Mammary epithelial cell (primary cell): ENCODE results near the gene VPS35.

ENCODE experiments used
- EZH2 ChIP-seq: IDR thresholded peaks from 2 replicates; pipeline ENCODE4 v1.6.1; 2012; ENCODE audit warnings: low read length, inconsistent platforms, borderline replicate concordance
- TF ChIP-seq, protein P1 (sequence below), 2 donors: IDR thresholded peaks in 1 of 2; conservative IDR thresholded peaks in 1 of 2; 2 replicates each; pipeline ENCODE4 v1.5.1; 2011 to 2012; ENCODE audit warnings: inconsistent platforms in 2 of 2, low read length in 2 of 2, mild to moderate bottlenecking in 2 of 2, control low read depth in 1 of 2, low read depth in 1 of 2; ENCODE audit not compliant: insufficient read depth in 1 of 2; ENCODE audit errors: extremely low read depth in 1 of 2

DNA sequence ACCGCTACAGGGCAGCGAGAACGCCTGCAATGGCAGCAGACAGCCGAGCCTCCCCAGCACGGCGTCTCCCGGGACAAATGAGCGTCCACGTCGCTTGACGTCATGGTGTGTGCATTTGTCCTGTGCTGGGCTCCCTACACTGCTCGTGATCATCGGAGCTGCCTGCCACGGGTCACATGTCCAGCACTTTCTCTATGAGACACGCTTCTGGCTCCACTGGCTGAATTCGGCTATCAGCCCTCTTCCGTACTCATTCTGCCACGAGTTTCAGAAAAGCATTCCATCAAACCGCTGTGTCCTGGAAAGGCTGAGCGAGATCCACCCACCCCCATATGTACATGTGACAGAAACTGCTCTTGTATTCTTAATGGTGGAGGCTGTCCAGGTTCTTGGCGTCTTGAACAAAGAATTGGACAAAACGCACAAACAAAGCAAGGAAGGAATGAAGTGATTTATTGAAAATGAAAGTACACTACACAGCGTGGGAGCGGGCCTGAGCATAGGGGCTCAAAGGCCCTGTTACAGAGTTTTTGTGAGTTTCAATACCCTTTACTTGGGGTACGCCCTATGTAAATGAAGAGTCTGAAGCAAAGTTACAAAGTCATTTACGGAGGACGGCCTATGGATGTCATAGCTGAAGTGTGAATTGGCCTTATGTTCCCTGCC lies 39.3 kb downstream of the VPS35 start:
- TF ChIP-seq, protein P1, sequence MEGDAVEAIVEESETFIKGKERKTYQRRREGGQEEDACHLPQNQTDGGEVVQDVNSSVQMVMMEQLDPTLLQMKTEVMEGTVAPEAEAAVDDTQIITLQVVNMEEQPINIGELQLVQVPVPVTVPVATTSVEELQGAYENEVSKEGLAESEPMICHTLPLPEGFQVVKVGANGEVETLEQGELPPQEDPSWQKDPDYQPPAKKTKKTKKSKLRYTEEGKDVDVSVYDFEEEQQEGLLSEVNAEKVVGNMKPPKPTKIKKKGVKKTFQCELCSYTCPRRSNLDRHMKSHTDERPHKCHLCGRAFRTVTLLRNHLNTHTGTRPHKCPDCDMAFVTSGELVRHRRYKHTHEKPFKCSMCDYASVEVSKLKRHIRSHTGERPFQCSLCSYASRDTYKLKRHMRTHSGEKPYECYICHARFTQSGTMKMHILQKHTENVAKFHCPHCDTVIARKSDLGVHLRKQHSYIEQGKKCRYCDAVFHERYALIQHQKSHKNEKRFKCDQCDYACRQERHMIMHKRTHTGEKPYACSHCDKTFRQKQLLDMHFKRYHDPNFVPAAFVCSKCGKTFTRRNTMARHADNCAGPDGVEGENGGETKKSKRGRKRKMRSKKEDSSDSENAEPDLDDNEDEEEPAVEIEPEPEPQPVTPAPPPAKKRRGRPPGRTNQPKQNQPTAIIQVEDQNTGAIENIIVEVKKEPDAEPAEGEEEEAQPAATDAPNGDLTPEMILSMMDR (conservative IDR thresholded peaks at IDR 0.05 in 1 of 2, IDR thresholded peaks at IDR 0.05 in 1 of 2; ENCODE audit: extremely low read depth in 1 of 2, insufficient read depth in 1 of 2, low read depth in 1 of 2, low read length in 2 of 2): no peak
- no peak for TF ChIP-seq EZH2
